ENCODE data around the gene KRT26.

GRCh38 chr17:40734018-40734417 is 38.0 kb downstream of the KRT26 start:
- TF ChIP-seq EZH2 (IDR thresholded peaks at IDR 0.05; ENCODE audit: low read length, missing control alignments) (no peak), CTCF (conservative IDR thresholded peaks at IDR 0.05 in 1 of 2, IDR thresholded peaks at IDR 0.05 in 1 of 2; ENCODE audit: low read depth in 1 of 2, low read length in 2 of 2) (no peak)

Data from fibroblast of lung (primary cell).